Astrocyte (in vitro differentiated cells and primary cell): ENCODE results near the gene TTC7B.

ENCODE experiments used
- CTCF ChIP-seq: IDR thresholded peaks from 2 replicates; pipeline ENCODE4 v1.5.1; 2011; ENCODE audit warnings: low read depth, mild to moderate bottlenecking, inconsistent platforms, low read length, moderate library complexity; ENCODE audit not compliant: insufficient read depth
- EZH2 ChIP-seq: IDR thresholded peaks from 2 replicates; pipeline ENCODE4 v1.6.1; 2012; ENCODE audit warnings: mild to moderate bottlenecking, low read length, inconsistent platforms; ENCODE audit not compliant: insufficient read depth

- TF ChIP-seq CTCF = no peak
- TF ChIP-seq EZH2 = no peak
Observed at GRCh38 chr14:90616881-90617280, 199.3 kb downstream of the TTC7B start.
